ENCODE measurements around the gene ARHGEF33.

DNA sequence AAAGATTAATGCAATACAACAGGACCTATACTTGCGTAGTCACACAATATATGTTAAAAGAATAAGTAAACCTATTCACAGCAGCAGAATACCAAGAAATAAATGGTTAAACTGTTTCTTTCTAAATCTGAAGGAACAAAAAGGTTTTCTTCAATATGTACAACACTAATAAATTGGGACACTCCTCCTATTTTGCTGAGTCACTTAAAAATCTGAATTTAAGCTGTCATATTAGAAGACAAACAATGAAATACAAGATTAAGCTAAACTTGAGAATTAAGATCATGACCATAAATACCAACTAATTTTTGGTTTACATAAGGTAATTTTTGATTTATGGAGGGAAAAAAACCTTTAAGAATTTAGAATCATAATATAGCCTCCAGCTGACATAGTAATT is 92.8 kb downstream of the ARHGEF33 start:
- TF ChIP-seq, protein P1, sequence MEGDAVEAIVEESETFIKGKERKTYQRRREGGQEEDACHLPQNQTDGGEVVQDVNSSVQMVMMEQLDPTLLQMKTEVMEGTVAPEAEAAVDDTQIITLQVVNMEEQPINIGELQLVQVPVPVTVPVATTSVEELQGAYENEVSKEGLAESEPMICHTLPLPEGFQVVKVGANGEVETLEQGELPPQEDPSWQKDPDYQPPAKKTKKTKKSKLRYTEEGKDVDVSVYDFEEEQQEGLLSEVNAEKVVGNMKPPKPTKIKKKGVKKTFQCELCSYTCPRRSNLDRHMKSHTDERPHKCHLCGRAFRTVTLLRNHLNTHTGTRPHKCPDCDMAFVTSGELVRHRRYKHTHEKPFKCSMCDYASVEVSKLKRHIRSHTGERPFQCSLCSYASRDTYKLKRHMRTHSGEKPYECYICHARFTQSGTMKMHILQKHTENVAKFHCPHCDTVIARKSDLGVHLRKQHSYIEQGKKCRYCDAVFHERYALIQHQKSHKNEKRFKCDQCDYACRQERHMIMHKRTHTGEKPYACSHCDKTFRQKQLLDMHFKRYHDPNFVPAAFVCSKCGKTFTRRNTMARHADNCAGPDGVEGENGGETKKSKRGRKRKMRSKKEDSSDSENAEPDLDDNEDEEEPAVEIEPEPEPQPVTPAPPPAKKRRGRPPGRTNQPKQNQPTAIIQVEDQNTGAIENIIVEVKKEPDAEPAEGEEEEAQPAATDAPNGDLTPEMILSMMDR (IDR thresholded peaks at IDR 0.05; ENCODE audit: insufficient read depth, low read length), result no peak
- TF ChIP-seq POLR2AphosphoS5 (IDR thresholded peaks at IDR 0.05; ENCODE audit: low read depth), result no peak
- TF ChIP-seq, protein P2, sequence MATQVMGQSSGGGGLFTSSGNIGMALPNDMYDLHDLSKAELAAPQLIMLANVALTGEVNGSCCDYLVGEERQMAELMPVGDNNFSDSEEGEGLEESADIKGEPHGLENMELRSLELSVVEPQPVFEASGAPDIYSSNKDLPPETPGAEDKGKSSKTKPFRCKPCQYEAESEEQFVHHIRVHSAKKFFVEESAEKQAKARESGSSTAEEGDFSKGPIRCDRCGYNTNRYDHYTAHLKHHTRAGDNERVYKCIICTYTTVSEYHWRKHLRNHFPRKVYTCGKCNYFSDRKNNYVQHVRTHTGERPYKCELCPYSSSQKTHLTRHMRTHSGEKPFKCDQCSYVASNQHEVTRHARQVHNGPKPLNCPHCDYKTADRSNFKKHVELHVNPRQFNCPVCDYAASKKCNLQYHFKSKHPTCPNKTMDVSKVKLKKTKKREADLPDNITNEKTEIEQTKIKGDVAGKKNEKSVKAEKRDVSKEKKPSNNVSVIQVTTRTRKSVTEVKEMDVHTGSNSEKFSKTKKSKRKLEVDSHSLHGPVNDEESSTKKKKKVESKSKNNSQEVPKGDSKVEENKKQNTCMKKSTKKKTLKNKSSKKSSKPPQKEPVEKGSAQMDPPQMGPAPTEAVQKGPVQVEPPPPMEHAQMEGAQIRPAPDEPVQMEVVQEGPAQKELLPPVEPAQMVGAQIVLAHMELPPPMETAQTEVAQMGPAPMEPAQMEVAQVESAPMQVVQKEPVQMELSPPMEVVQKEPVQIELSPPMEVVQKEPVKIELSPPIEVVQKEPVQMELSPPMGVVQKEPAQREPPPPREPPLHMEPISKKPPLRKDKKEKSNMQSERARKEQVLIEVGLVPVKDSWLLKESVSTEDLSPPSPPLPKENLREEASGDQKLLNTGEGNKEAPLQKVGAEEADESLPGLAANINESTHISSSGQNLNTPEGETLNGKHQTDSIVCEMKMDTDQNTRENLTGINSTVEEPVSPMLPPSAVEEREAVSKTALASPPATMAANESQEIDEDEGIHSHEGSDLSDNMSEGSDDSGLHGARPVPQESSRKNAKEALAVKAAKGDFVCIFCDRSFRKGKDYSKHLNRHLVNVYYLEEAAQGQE (IDR thresholded peaks at IDR 0.05; ENCODE audit: insufficient replicate concordance, low read depth), result no peak

All from HL-60 (cell line).